Measurements from ENCODE around the gene HSD11B1L.

HSD11B1L gene

DNA sequence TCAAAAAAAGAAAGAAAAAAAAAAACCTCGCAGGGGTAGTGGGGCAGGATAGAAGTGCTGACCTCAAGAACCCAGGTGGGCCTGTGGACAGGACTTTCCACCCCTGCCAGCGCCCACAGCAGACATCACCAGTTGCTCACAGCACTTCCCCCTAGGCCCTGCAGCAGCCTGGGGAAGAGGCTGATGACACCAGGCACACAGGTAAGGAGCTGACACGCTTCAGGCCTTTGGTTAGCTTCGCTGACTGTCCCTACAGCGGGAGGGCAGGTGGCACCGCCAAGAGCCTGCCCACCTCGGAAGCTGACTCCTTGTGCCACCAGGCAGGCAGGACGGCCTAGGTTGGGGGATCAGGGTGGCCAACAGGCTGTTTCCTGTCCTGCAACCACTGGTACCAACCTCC is 30.2 kb downstream of the HSD11B1L start:
- ChIA-PET POLR2A (interaction anchor here (0.6 to 1.3 kb wide), 2 partner anchors 20 to 1473 kb away, joined by 3 to 4 read pairs; no protein-coding TSS in a partner anchor), CTCF (interaction anchor here (1.5 to 7.9 kb wide), 3 partner anchors 10 to 23 kb away, joined by 3 to 64 read pairs (median 5); partner anchors contain the start of gene RPL36)
- TF ChIP-seq, protein P1, sequence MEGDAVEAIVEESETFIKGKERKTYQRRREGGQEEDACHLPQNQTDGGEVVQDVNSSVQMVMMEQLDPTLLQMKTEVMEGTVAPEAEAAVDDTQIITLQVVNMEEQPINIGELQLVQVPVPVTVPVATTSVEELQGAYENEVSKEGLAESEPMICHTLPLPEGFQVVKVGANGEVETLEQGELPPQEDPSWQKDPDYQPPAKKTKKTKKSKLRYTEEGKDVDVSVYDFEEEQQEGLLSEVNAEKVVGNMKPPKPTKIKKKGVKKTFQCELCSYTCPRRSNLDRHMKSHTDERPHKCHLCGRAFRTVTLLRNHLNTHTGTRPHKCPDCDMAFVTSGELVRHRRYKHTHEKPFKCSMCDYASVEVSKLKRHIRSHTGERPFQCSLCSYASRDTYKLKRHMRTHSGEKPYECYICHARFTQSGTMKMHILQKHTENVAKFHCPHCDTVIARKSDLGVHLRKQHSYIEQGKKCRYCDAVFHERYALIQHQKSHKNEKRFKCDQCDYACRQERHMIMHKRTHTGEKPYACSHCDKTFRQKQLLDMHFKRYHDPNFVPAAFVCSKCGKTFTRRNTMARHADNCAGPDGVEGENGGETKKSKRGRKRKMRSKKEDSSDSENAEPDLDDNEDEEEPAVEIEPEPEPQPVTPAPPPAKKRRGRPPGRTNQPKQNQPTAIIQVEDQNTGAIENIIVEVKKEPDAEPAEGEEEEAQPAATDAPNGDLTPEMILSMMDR (IDR thresholded peaks at IDR 0.05; ENCODE audit: control extremely low read depth, extremely low read depth, low read depth, missing control alignments): no peak
- DNase-seq (ENCODE audit: extremely low spot score): no peak

DNA sequence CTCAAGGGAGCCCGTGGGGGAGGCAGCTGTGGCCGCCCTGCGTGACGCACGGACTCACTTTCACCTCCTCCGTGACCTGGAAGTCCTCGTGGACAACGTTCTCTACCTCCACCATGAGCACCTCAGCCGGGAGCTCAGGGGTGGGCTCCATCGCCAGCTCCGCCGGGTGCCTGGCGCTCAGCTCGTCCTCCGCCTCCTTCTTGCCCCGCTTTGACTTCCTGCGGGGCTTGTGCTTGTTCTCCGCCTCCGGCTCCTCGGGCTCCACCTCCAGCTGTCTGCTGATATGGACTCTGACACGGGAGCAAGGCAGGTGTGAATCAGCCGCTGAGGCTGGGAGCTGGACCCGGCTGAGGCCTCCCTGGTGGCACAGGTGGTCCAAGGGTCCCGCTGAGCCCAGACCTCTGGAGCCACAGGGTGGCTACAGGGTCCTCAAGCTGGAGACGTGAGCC is 30.9 kb downstream of the HSD11B1L start:
- DNase-seq (ENCODE audit: extremely low spot score): no peak
- ChIA-PET POLR2A (interaction anchor here (0.6 to 1.3 kb wide), 3 partner anchors 16 to 1473 kb away, joined by 3 to 7 read pairs (median 3); partner anchors contain the start of gene RPL36), CTCF (interaction anchor here (1.5 to 7.9 kb wide), 3 partner anchors 9 to 24 kb away, joined by 3 to 64 read pairs (median 5); partner anchors contain the start of gene RPL36)
- TF ChIP-seq, protein P1 (IDR thresholded peaks at IDR 0.05; ENCODE audit: control extremely low read depth, extremely low read depth, low read depth, missing control alignments): no peak

DNA sequence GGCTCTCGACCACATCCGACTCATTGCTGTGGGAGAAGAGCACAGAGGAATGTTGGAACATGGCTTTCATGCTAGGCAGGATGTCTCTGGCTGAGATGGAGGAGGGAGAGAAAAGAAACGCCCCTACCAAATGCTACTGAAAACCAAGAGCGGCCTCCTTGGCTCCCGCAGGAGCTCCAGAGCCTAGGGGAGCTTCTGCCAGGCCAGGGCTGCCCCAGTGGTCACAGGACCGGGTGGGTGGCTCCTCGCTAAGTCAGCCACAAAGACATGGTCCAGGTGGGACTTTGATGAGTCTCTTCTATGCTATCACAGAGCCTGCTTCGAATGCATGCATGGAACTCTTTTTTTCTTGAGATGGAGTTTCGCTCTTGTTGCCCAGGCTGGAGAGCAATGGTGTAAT is 32.4 kb downstream of the HSD11B1L start:
- CTCF ChIA-PET: interaction anchor here (1.4 to 7.9 kb wide), 3 partner anchors 22 to 81 kb away, joined by 3 to 64 read pairs (median 7); partner anchors contain the start of gene RPL36
- TF ChIP-seq, protein P1 (IDR thresholded peaks at IDR 0.05; ENCODE audit: control extremely low read depth, extremely low read depth, low read depth, missing control alignments): no peak
- no peak for DNase-seq (ENCODE audit: extremely low spot score)
- POLR2A ChIA-PET: interaction anchor here (0.9 to 1.1 kb wide), 2 partner anchors 22 to 26 kb away, joined by 3 read pairs; no protein-coding TSS in a partner anchor

DNA sequence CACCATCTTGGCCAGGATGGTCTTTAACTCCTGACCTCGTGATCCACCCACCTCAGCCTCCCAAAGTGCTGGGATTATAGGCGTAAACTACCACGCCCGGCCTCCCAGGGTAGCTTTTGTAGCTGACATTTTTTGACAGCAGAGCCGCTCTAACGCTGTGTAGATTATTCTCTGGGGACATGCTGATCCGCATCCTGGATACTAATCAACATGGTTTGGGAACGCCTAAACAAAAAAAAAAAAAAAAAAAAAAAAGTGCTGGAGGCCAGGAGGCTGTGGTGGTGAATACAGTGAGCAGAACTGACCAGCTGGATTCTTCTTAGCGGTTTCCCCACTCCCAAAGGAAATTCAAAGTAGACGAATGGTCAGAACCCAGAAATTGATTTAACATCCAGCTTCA is 34.0 kb downstream of the HSD11B1L start:
- DNase-seq (ENCODE audit: extremely low spot score): no peak
- TF ChIP-seq, protein P1 (IDR thresholded peaks at IDR 0.05; ENCODE audit: control extremely low read depth, extremely low read depth, low read depth, missing control alignments): no peak
- CTCF ChIA-PET: interaction anchor here (7.9 kb wide), 1 partner anchor 27 kb away, joined by 64 read pairs; the partner anchor contains the start of gene RPL36
- POLR2A ChIA-PET: interaction anchor here (0.6 to 1.2 kb wide), 3 partner anchors 11 to 746 kb away, joined by 3 to 5 read pairs (median 3); partner anchors contain the start of gene KDM4B

DNA sequence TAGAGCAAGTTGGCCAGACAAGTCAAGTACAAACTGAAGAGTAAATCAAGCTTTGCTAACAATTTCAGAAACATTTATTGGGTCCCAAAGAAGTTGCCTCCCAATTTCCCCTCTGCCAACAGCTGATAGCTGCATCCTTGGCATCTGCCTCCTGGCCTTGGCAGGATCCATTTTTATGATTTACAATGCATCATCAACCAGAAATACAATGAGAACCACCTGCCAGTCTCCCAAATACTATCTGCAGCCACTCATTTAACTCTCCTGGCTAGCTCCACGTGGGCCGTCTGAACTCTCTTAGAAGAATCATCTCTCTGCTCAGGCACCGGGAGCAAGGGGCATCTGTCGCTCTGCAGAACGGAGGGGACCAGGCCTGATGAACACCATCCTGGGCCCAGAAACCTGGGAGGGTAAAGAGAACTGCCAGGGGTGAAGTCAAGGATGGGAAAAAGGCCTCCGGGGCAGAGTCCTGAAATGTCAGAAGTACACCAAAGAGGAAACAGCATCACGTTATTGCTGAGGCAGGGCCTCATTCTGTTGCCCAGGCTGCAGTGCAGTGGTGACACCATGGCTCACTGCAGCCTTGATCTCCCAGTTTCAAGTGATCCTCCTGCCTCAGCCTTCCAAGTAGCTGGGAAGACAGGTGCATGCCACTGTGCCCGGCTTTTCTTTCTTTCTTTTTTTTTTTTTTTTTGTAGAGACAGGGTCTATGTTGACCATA is 36.5 kb downstream of the HSD11B1L start:
- TF ChIP-seq, protein P1 (IDR thresholded peaks at IDR 0.05; ENCODE audit: control extremely low read depth, extremely low read depth, low read depth, missing control alignments): no peak
- POLR2A ChIA-PET: interaction anchor here (0.7 to 1.8 kb wide), 3 partner anchors 9 to 573 kb away, joined by 3 to 8 read pairs (median 4); partner anchors contain the start of gene RPL36
- CTCF ChIA-PET: interaction anchor here (0.9 to 6.5 kb wide), 5 partner anchors 8 to 87 kb away, joined by 3 to 79 read pairs (median 3); partner anchors contain the start of gene RPL36
- no peak for DNase-seq (ENCODE audit: extremely low spot score)

DNA sequence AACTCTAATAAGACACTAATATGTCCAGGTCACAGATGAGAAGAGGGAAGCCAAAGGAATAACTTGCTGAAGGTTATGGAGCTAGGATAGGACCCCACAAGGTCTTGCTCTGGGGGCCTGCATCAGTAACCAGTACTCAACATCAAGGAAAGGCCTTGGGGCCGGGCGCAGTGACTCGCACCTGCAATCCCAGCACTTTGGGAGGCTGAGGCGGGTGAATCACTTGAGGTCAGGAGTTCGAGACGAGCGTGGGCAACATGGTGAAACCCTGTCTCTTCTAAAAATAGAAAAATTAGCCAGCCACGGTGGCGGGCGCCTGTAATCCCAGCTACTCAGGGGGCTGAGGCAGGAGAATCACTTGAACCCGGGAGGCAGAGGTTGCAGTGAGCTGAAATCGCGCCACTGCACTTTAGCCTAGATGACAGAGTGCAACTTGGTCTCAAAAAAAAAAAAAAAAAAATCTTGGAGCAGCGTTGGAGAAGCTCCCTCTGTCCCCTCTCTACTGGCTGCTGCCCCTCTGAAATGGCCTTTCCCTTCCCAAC is 37.3 kb downstream of the HSD11B1L start:
- ChIA-PET POLR2A (interaction anchor here (0.6 to 1.8 kb wide), 8 partner anchors 8 to 834 kb away, joined by 3 to 8 read pairs (median 4); partner anchors contain the start of gene RPL36), CTCF (interaction anchor here (0.9 to 6.5 kb wide), 6 partner anchors 9 to 86 kb away, joined by 3 to 79 read pairs (median 3); partner anchors contain the start of gene RPL36)
- TF ChIP-seq, protein P1 (IDR thresholded peaks at IDR 0.05; ENCODE audit: control extremely low read depth, extremely low read depth, low read depth, missing control alignments): no peak
- DNase-seq (ENCODE audit: extremely low spot score): no peak

All from GM10248 (cell line).